HG03457 (cell line): Measurements from ENCODE around the gene PLEKHA6.

ENCODE experiments used
- ATAC-seq: cut with Tn5 transposase; IDR thresholded peaks from one replicate; pipeline ENCODE4 v1.9.1; 2021; ENCODE audit warnings: moderate number of reproducible peaks; ENCODE audit not compliant: unreplicated experiment

Gene PLEKHA6

GRCh38 chr1:204288021-204288588 lies 71.6 kb downstream of the PLEKHA6 start:
- no peak for ATAC-seq

GRCh38 chr1:204287466-204287891 lies 72.2 kb downstream of the PLEKHA6 start:
- ATAC-seq, result no peak

- no peak for ATAC-seq
Observed at GRCh38 chr1:204286831-204287421, 72.8 kb downstream of the PLEKHA6 start.

- ATAC-seq, result no peak
Observed at GRCh38 chr1:204286315-204286714, 73.4 kb downstream of the PLEKHA6 start.

GRCh38 chr1:204285436-204286305 lies 74.1 kb downstream of the PLEKHA6 start:
- no peak for ATAC-seq

- ATAC-seq, result no peak
Observed at GRCh38 chr1:204284929-204285328, 74.8 kb downstream of the PLEKHA6 start.

GRCh38 chr1:204283711-204284651 lies 75.7 kb downstream of the PLEKHA6 start:
- no peak for ATAC-seq

- ATAC-seq, result no peak
Observed at GRCh38 chr1:204282761-204283221, 76.9 kb downstream of the PLEKHA6 start.

GRCh38 chr1:204280099-204280961 lies 79.4 kb downstream of the PLEKHA6 start:
- ATAC-seq, result no peak

- no peak for ATAC-seq
Observed at GRCh38 chr1:204278958-204279357, 80.8 kb downstream of the PLEKHA6 start.

GRCh38 chr1:204278251-204278650 lies 81.5 kb downstream of the PLEKHA6 start:
- no peak for ATAC-seq

- no peak for ATAC-seq
Observed at GRCh38 chr1:204277563-204278219, 82.0 kb downstream of the PLEKHA6 start.

- ATAC-seq, result no peak
Observed at GRCh38 chr1:204275695-204276370, 83.9 kb downstream of the PLEKHA6 start.

- ATAC-seq, result no peak
Observed at GRCh38 chr1:204274446-204274845, 85.3 kb downstream of the PLEKHA6 start.

GRCh38 chr1:204272505-204272904 lies 87.2 kb downstream of the PLEKHA6 start:
- no peak for ATAC-seq

- no peak for ATAC-seq
Observed at GRCh38 chr1:204271970-204272369, 87.8 kb downstream of the PLEKHA6 start.

- ATAC-seq, result no peak
Observed at GRCh38 chr1:204268101-204268500, 91.6 kb downstream of the PLEKHA6 start.

GRCh38 chr1:204267191-204267601 lies 92.5 kb downstream of the PLEKHA6 start:
- ATAC-seq, result no peak
